NCI-H69 (cell line): ENCODE data around the gene ZNF823.
"Not testable (repeated sequence)": the region's sequence is repeated elsewhere in the genome, so short reads cannot be mapped to it uniquely, and the experiment has no call there.

Experiments used
- DNase-seq: peaks from one replicate; lab custom pipeline; 2025; lab: John Stamatoyannopoulos, UW

Gene ZNF823

GRCh38 chr19:11680689-11681302, 58.0 kb downstream of the ZNF823 start:
- DNase-seq = no peak

- DNase-seq = no peak
Observed at GRCh38 chr19:11678504-11678903, 60.2 kb downstream of the ZNF823 start.

DNA sequence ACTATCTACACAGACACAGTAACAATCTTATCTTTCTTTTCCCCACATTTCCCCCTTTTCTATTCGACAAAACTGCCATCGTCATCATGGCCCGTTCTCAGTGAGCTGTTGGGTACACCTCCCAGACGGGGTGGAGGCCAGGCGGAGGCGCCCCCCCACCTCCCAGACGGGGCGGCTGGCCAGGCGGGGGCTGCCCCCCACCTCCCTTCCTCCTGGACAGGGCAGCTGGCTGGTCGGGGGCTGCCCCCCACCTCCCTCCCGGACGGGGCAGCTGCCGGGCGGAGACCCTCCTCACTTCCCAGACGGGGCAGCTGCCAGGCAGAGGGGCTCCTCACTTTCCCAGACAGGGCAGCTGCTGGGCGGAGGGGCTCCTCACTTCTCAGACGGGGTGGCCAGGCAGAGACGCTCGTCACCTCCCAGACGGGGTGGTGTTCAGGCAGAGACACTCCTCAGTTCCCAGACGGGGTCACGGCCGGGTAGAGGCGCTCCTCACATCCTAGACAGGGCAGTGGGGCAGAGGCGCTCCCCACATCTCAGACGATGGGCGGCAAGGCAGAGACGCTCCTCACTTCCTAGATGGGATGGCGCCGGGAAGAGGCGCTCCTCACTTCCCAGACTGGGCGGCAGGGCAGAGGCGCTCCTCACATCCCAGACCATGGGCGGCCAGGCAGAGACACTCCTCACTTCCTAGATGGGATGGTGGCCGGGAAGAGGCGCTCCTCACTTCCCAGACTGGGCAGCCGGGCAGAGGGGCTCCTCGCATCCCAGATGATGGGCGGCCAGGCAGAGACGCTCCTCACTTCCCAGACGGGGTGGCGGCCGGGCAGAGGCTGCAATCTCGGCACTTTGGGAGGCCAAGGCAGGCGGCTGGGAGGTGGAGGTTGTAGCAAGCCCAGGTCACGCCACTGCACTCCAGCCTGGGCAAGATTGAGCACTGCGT, 61.8 kb downstream of the ZNF823 start:
- not testable (repeated sequence) for DNase-seq

DNA sequence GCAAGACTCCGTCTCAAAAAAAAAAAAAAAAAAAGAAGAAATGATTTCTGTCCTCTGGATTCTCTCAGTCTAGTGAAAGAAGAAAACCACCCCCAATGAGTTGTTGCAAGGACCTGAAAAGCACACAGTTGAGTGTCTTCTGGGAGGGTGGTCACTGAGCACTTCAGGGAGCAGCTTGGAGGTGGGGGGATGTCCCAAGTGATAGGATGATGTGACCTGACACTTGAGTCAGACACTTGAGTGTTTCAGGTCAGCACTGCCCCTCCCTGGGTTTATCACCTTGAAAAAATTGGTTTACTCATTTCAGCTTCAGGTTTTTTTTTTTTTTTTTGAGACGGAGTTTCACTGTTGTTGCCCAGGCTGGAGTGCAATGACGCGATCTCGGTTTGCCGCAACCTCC, 63.2 kb downstream of the ZNF823 start:
- no peak for DNase-seq

- no peak for DNase-seq
Observed at GRCh38 chr19:11674067-11674492, 64.7 kb downstream of the ZNF823 start.

- DNase-seq = peak; percentile 59
Observed at GRCh38 chr19:11673608-11674041, 65.1 kb downstream of the ZNF823 start.
